HG03520 (cell line): ENCODE results near the gene RSAD1.

Experiments
- ATAC-seq: cut with Tn5 transposase; IDR thresholded peaks from one replicate; pipeline ENCODE4 v1.9.1; 2021; ENCODE audit warnings: mild to moderate bottlenecking, moderate library complexity; ENCODE audit not compliant: unreplicated experiment

RSAD1 gene

GRCh38 chr17:50488880-50489279 lies 10.2 kb downstream of the RSAD1 start:
- no peak for ATAC-seq

GRCh38 chr17:50491505-50491904 lies 12.8 kb downstream of the RSAD1 start:
- no peak for ATAC-seq

GRCh38 chr17:50492214-50492613 lies 13.6 kb downstream of the RSAD1 start:
- no peak for ATAC-seq

- no peak for ATAC-seq
Observed at GRCh38 chr17:50493744-50494143, 15.1 kb downstream of the RSAD1 start.

GRCh38 chr17:50495217-50495823 lies 16.7 kb downstream of the RSAD1 start:
- no peak for ATAC-seq

- ATAC-seq, result no peak
Observed at GRCh38 chr17:50495918-50496317, 17.3 kb downstream of the RSAD1 start.

- ATAC-seq, result no peak
Observed at GRCh38 chr17:50498021-50498874, 19.6 kb downstream of the RSAD1 start.

GRCh38 chr17:50499270-50499669 lies 20.6 kb downstream of the RSAD1 start:
- no peak for ATAC-seq

- no peak for ATAC-seq
Observed at GRCh38 chr17:50499721-50500120, 21.1 kb downstream of the RSAD1 start.

GRCh38 chr17:50501054-50501453 lies 22.4 kb downstream of the RSAD1 start:
- no peak for ATAC-seq

GRCh38 chr17:50502301-50502990 lies 23.8 kb downstream of the RSAD1 start:
- ATAC-seq, result no peak

- no peak for ATAC-seq
Observed at GRCh38 chr17:50505591-50506130, 27.0 kb downstream of the RSAD1 start.

GRCh38 chr17:50506298-50506697 lies 27.6 kb downstream of the RSAD1 start:
- no peak for ATAC-seq

- ATAC-seq, result no peak
Observed at GRCh38 chr17:50507871-50508572, 29.4 kb downstream of the RSAD1 start, which contains the start of gene MYCBPAP. Gene MYCBPAP (plus strand): TSS chr17:50508439. CDS start chr17:50508675, 236 bp downstream.

GRCh38 chr17:50508573-50509460 lies 30.2 kb downstream of the RSAD1 start:
- no peak for ATAC-seq

GRCh38 chr17:50511058-50511457 lies 32.4 kb downstream of the RSAD1 start:
- peak; percentile 74 for ATAC-seq

GRCh38 chr17:50513495-50513894 lies 34.8 kb downstream of the RSAD1 start:
- no peak for ATAC-seq

- no peak for ATAC-seq
Observed at GRCh38 chr17:50514388-50514787, 35.7 kb downstream of the RSAD1 start.

GRCh38 chr17:50514936-50515702 lies 36.5 kb downstream of the RSAD1 start:
- ATAC-seq, result no peak
